ENCODE measurements around the gene IGLL1.

IGLL1 gene

DNA sequence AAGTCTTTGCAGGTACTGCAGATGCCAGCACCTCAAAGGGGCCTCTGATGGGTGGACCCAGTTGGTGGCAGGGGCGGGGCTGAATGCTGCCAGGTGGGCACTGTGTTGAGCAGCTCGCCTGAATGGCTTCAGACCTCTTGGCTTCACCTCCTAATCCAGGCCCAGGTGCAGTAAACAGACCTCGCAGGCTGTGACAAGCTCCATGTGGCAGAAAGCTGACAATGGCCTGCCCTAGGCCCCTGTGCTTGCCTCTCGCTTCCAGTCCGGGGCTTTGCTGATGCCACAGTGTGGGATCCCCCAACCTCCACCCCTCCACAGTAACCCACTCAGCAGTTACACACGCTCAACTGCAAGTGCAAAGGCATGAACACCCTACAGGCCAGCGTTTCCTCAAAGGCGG, 9.4 kb downstream of the IGLL1 start:
- peaks cover 0 to 53% (median 0%) of the 10 kb centered on the region in 11 experiments; a peak in 9 of 22 replicates for H3K36me3 ChIP-seq
- H4K20me1 ChIP-seq: peaks cover 0 to 8% (median 0%) of the 10 kb centered on the region in 11 experiments; a peak in 1 of 22 replicates
- peaks cover 4 to 87% (median 52%) of the 10 kb centered on the region in 10 experiments; a peak in 18 of 20 replicates for H3K4me1 ChIP-seq
- peak overlapping the region in 3 of 11 experiments; percentile 0 to 16 (median 15); a peak in 4 of 22 replicates for H3K4me2 ChIP-seq
- H3K9me3 ChIP-seq (replicated peaks in 1 of 11): peaks cover 0 to 8% (median 0%) of the 10 kb centered on the region in 11 experiments; a peak in 2 of 22 replicates
- H3K27ac ChIP-seq: no peak overlapping the region; a peak in 1 of 22 replicates
- peaks cover 0 to 17% (median 0%) of the 10 kb centered on the region in 11 experiments; a peak in 5 of 22 replicates for H3K27me3 ChIP-seq
- no peak for TF ChIP-seq Cebpa-rat (IDR thresholded peaks at IDR 0.05)
- no peak overlapping the region for H3K4me3 ChIP-seq
- H3K9ac ChIP-seq: no peak overlapping the region

DNA sequence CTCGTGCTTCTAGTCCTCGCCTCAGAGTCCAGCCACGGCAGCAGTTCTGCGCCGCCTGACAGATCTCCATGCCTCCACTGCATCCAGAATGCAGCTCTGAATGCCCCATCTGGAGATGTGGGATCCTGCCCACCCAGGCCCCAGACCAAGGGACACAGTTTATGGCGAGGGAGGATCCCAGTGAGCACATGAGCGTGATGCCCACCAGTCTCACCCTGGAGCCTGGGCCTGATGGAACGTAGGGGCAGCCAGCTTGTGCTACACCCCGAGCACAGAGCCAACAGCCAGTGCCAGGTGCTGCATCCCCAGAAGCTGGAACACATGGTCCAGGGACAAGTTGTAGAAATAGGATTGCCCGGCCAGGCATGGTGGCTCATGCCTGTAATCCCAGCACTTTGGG, 10.4 kb downstream of the IGLL1 start:
- Histone ChIP-seq H3K4me2 (no peak overlapping the region), H3K9me3 (replicated peaks in 1 of 11) (peaks cover 0 to 8% (median 0%) of the 10 kb centered on the region in 11 experiments; a peak in 2 of 22 replicates), H3K27me3 (peaks cover 0 to 21% (median 0%) of the 10 kb centered on the region in 11 experiments; a peak in 5 of 22 replicates), H4K20me1 (peaks cover 0 to 13% (median 0%) of the 10 kb centered on the region in 11 experiments; a peak in 4 of 22 replicates), H3K4me1 (peaks cover 9 to 89% (median 52%) of the 10 kb centered on the region in 10 experiments; a peak in 18 of 20 replicates), H3K36me3 (peaks cover 0 to 43% (median 0%) of the 10 kb centered on the region in 11 experiments; a peak in 9 of 22 replicates), H3K9ac (no peak overlapping the region), H3K27ac (no peak overlapping the region), H3K4me3 (no peak overlapping the region)
- TF ChIP-seq Cebpa-rat (IDR thresholded peaks at IDR 0.05): no peak

DNA sequence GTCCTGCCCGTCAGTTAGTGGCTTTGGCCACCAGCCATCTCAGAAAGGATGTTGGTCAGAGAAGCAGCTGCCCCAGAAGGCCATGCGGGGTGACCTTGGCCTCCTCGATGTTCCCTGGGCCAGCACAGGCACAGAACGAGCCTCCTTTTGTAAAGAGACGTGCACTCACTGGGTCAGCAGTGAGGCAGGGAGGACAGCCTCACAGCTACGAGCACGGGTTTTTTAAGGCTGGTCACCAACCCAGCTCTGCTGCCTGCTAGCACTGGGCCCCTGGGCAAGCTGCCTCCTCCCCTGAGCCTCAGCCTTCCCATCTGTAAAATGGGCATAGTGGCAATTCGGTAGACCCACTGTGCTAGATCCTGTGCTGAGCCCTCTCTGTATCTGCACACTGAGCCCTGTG, 10.8 kb downstream of the IGLL1 start:
- Histone ChIP-seq H3K4me1 (peaks cover 9 to 89% (median 52%) of the 10 kb centered on the region in 10 experiments; a peak in 18 of 20 replicates), H3K36me3 (peaks cover 0 to 39% (median 0%) of the 10 kb centered on the region in 11 experiments; a peak in 9 of 22 replicates), H3K4me2 (peak overlapping the region in 4 of 11 experiments; percentile 45 to 98 (median 96); a peak in 5 of 22 replicates), H3K9ac (no peak overlapping the region), H3K4me3 (no peak overlapping the region), H3K9me3 (replicated peaks in 1 of 11) (peaks cover 0 to 8% (median 0%) of the 10 kb centered on the region in 11 experiments; a peak in 2 of 22 replicates), H4K20me1 (peaks cover 0 to 13% (median 0%) of the 10 kb centered on the region in 11 experiments; a peak in 4 of 22 replicates), H3K27me3 (peaks cover 0 to 21% (median 0%) of the 10 kb centered on the region in 11 experiments; a peak in 5 of 22 replicates), H3K27ac (0 out of 22 replicates have a peak overlapping the region, but pooled peaks of 1 of the 11 experiments have one; percentile 10)
- no peak for TF ChIP-seq Cebpa-rat (IDR thresholded peaks at IDR 0.05)

DNA sequence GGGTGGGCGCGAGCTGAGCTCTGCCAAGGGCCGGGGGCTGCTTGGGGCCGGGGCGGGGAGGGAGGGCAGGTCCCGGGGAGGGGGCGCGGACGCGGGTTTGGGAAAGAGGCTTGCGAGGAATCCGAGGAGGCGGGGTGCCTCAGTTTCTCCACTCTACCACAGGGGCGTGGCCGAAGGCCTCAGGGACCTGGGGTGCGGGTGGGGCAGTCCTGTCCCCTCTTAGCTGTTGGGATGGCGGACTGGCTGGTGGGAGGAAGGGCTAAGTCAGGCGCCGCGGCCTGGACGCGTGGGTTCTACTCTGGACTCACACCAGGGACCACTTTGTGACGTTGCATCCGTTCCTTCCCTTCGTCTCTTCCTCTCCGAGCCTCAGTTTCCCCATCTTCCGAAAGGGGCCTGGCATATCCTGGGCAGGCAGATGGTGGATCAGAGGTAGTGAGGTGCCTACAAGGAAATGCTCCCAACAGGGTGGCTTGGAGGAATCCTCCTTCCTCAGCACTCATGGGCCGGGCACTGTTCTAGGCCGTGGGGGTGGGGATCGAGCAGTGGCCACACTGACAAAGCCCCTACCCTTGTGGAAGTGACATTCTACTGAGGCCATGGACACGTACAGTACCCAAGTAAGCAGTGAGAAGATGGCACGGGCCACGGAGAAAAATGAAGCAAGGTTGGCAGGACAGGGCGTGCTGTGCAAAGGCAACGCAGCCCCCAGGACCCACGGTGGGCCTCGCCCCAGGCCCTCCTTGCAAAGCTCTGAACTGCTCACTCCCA, 13.2 kb downstream of the IGLL1 start:
- Histone ChIP-seq H3K4me3 (peak overlapping the region; percentile 57 to 79 (median 70)), H3K36me3 (peaks cover 0 to 15% (median 0%) of the 10 kb centered on the region in 11 experiments; a peak in 9 of 22 replicates)
- TF ChIP-seq Cebpa-rat (IDR thresholded peaks at IDR 0.05): no peak

GRCh38 chr22:23565915-23566704, 14.0 kb downstream of the IGLL1 start:
- peak overlapping the region; percentile 57 to 78 (median 68) for H3K9ac ChIP-seq
- peak overlapping the region in 7 of 11 experiments; percentile 17 to 60 (median 40); a peak in 9 of 22 replicates for H3K27ac ChIP-seq
- H3K4me2 ChIP-seq: peak overlapping the region; percentile 90 to 100 (median 97)
- peaks cover 9 to 74% (median 58%) of the 10 kb centered on the region in 10 experiments; a peak in 18 of 20 replicates for H3K4me1 ChIP-seq
- H3K27me3 ChIP-seq: peaks cover 0 to 21% (median 0%) of the 10 kb centered on the region in 11 experiments; a peak in 5 of 22 replicates
- peak overlapping the region; percentile 57 to 79 (median 70) for H3K4me3 ChIP-seq
- H3K36me3 ChIP-seq: peaks cover 0 to 7% (median 0%) of the 10 kb centered on the region in 11 experiments; a peak in 2 of 22 replicates
- no peaks in the 10 kb centered on the region for H3K9me3 ChIP-seq (replicated peaks in 1 of 11)
- H4K20me1 ChIP-seq: peaks cover 0 to 13% (median 0%) of the 10 kb centered on the region in 11 experiments; a peak in 4 of 22 replicates
- TF ChIP-seq Cebpa-rat (IDR thresholded peaks at IDR 0.05): no peak

More for the DNA sequence above, 13.2 kb downstream of the IGLL1 start:
- Histone ChIP-seq H4K20me1 (peaks cover 0 to 13% (median 0%) of the 10 kb centered on the region in 11 experiments; a peak in 4 of 22 replicates), H3K9me3 (replicated peaks in 1 of 11) (no peaks in the 10 kb centered on the region), H3K4me2 (peak overlapping the region; percentile 90 to 100 (median 97)), H3K9ac (peak overlapping the region in 9 of 11 experiments; percentile 57 to 78 (median 68); a peak in 16 of 22 replicates), H3K4me1 (peaks cover 9 to 81% (median 58%) of the 10 kb centered on the region in 10 experiments; a peak in 18 of 20 replicates), H3K27ac (no peak overlapping the region), H3K27me3 (peaks cover 0 to 21% (median 0%) of the 10 kb centered on the region in 11 experiments; a peak in 5 of 22 replicates)

GRCh38 chr22:23565305-23565914, 14.7 kb downstream of the IGLL1 start:
- H3K4me3 ChIP-seq: peak overlapping the region; percentile 57 to 79 (median 70)
- peak overlapping the region; percentile 57 to 78 (median 68); a peak in 21 of 22 replicates for H3K9ac ChIP-seq
- peaks cover 0 to 13% (median 0%) of the 10 kb centered on the region in 11 experiments; a peak in 4 of 22 replicates for H4K20me1 ChIP-seq
- H3K27me3 ChIP-seq: peaks cover 0 to 21% (median 0%) of the 10 kb centered on the region in 11 experiments; a peak in 5 of 22 replicates
- peak overlapping the region in 4 of 11 experiments; percentile 17 to 60 (median 36); a peak in 4 of 22 replicates for H3K27ac ChIP-seq
- H3K4me2 ChIP-seq: peak overlapping the region; percentile 90 to 100 (median 97)
- TF ChIP-seq Cebpa-rat (IDR thresholded peaks at IDR 0.05): no peak
- peaks cover 9 to 67% (median 58%) of the 10 kb centered on the region in 10 experiments; a peak in 18 of 20 replicates for H3K4me1 ChIP-seq
- no peaks in the 10 kb centered on the region for H3K9me3 ChIP-seq (replicated peaks in 1 of 11)
- H3K36me3 ChIP-seq: peaks cover 0 to 1% (median 0%) of the 10 kb centered on the region in 11 experiments; a peak in 1 of 22 replicates

DNA sequence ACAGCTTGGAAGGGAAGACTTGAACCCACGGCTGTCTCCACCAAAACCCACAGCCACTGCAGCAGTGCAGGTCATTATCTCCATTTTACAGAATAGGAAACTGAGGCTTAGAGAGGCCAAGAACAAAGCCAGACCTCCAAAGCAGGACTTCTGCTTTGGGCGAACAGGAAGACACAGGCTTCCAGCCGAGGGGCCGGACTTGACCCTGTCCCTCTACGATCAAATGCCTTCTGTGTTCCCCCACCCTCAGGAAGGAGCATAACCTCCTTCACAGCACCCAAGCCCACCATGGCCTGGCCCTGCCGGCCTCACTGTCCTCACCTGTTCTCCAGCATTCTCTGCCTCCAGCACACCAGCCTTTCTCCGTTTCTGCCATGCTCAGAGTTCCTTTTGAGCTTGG, 15.8 kb downstream of the IGLL1 start:
- Histone ChIP-seq H3K4me2 (peak overlapping the region in 8 of 11 experiments; percentile 29 to 98 (median 96); a peak in 14 of 22 replicates), H4K20me1 (peaks cover 0 to 13% (median 0%) of the 10 kb centered on the region in 11 experiments; a peak in 4 of 22 replicates), H3K9ac (peak overlapping the region in 1 of 11 experiments; percentile 34; a peak in 2 of 22 replicates), H3K36me3 (no peaks in the 10 kb centered on the region), H3K27me3 (peaks cover 0 to 21% (median 0%) of the 10 kb centered on the region in 11 experiments; a peak in 5 of 22 replicates), H3K9me3 (replicated peaks in 1 of 11) (no peaks in the 10 kb centered on the region), H3K27ac (no peak overlapping the region), H3K4me3 (peak overlapping the region in 1 of 10 experiments; percentile 34; a peak in 1 of 20 replicates), H3K4me1 (peaks cover 9 to 60% (median 57%) of the 10 kb centered on the region in 10 experiments; a peak in 18 of 20 replicates)
- no peak for TF ChIP-seq Cebpa-rat (IDR thresholded peaks at IDR 0.05)
